Fibroblast of skin of right quadriceps (primary cell): ENCODE measurements around the gene FSD1.
"Not testable (repeated sequence)": the region's sequence is repeated elsewhere in the genome, so short reads cannot be mapped to it uniquely, and the experiment has no call there.

ENCODE experiments used
- DNase-seq: peaks from one replicate; pipeline ENCODE4 v3.0.0-alpha.2; 2013

The FSD1 gene

DNA sequence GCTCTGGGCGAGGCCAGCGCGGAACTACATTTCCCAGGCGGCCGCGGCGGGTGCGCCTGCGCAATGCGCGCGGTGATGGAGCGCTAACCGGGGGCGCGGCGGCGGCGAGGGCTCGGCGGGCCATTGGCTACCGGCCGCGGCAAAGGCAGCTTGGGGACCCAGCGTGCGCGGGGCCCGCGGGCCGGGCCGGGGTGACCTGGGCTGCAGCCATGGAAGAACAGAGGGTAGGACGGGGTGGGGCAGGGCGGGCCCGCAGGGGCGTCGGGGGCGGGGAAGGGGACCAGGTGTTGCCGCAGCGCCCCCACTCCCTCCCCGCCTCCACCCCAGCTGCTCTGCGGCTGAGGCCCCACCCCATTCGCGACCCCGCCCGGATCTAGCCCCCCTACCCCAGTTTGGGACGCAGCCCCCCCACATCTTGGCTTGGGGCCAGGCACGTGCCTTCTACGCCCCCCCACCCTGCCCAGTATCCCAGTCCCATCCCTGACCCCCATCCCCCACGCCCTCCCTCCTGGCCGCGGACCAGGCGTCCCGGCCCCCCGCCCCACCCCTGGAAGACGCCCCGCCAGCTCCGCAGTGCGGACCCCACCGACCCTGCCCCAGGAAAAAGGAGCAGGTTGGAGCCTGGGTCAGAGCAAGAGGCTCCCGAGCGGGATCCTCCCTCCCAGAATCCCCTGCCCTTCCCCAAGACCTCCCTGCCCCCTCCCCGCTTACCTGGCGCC lies at the start of gene FSD1:
Gene FSD1, plus strand, starts transcription at position 61 of the 719 bp plus-strand sequence. Its CDS starts 149 bp downstream, at position 210.
- DNase-seq: peak; percentile 59

DNA sequence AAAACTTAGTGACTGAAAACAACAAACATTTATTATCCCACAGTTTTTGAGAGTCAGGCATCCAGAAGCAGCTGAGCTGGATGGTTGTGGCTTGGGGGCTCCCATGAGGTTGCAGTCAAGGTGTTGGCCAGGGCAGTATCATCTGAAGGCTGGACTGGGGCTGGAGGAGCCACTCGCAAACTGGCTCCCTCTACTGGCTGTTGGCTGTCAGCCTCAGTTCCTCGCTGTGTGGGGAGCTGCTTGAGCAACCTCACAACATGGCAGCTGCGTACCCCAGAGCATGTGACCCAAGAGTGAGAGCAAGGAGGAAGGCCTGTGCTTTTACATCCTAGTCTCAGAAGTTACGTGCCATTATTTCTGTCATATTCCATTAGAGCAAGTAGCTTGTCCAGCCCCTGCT lies 47.8 kb upstream of the FSD1 start:
- no peak for DNase-seq

DNA sequence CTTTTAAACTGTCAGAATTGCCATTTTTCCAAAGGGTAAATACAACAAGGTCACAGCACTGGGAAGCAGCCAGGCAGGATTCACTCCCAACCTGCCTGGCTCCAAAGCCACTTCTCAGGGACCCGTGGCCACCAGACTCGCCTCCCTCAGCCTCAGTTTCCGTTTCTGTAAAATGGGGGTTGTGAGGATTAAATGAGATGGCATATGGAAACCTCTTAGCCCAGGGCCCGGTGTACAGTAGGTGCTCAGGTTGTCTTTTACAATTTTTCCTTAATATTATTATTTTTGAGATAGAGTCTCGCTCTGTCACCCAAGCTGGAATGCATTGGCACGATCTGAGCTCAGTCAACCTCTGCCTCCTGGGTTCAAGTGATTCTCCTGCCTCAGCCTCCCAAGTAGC lies 47.4 kb upstream of the FSD1 start:
- DNase-seq: no peak

GRCh38 chr19:4258181-4258580 lies 46.2 kb upstream of the FSD1 start:
- DNase-seq: no peak

GRCh38 chr19:4260613-4261191 lies 43.7 kb upstream of the FSD1 start:
- DNase-seq: no peak

DNA sequence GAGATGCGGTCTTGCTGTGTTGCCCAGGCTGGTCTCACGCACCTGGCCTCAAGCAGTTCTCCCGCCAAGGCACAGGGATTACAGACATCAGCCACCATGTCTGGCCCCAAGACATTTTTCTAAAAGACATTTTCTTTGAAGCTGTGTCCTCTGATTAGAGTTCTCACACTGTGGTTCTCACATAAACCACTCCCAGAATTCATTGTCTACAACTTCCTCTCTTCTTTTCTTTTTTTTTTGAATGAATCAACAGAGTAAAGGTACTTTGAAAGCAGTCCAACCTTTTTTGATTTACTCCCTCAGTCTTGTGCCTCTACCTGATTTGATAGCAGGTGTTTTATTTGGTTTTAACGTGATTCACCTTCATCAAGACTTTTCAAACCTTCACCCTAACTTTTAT lies 39.6 kb upstream of the FSD1 start:
- no peak for DNase-seq

- DNase-seq: no peak
Measured at GRCh38 chr19:4266253-4267000, 38.0 kb upstream of the FSD1 start.

DNA sequence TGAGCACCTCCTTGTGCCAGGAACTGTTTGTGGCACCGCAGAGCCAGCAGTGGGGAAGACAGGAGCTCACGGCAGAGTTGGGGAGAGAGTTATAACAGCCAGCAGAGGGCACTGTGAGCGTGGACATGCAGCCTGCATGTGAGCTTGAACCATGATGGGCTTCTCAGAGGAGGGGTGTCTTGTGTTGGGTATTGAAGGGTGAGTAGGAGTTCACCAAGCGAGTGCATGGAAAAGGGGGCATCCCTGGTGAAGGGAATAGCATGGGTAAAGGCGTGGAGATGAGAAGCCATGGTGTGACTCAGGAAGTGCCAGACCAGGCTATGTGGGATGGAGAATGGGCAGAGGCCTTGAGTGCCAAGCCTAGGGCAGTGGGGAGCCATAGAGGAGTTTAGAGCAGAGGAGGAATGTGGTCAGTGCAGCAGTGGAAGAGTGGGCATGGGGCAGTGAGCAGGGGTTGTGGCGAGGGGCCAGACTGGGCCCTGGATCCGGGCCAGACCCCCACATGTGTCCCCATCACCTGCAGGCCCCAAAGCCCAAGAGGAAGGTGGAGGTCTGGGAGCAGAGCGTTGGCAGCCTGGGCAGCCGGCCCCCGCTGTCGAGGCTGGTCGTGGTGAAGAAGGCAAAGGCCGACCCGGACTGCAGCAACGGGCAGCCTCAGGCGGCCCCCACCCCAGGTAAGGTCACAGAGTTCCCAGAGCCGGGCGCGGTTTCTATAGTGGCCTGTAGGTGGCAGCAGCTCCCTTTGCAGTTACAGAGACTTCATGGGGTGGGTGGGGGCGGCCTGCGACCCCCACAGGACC lies 37.1 kb upstream of the FSD1 start:
- peak; percentile 35 for DNase-seq

DNA sequence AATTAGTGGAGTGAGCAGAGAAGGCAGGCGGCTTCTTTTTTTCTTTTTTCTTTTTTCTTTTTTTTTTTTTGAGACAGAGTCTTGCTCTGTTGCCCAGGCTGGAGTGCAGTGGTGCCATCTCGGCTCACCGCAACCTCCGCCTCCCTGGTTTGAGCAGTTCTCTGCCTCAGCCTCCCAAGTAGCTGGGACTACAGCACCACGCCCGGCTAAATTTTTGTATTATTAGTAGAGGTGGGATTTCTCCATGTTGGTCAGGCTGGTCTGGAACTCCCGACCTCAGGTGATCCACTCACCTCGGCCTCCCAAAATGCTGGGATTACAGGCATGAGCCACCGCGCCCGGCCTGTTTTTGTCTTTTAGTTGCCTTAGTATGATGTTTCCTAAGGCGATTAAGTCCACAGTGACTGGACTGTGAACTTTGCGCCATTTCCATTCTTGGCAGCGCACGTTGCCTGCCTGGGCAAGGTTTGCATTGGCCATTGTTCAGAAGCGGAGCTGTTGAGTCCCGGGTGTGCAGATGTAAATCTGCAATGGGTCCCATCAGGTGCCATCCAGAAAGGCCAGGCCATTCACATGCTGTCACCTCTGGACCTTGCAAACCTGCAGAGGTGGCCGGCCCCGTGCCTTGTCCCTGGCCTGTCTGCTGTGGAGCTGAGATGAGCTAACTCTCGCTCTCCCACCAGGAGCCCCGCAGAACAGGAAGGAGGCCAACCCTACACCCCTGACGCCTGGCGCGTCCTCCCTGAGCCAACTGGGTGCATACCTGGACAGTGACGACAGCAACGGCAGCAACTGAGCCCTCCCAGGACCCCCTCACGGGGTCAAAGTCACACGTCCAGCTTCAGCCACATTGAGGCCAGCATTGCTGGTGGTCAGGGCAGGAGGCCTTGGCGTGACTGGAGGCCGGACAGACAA lies 36.2 kb upstream of the FSD1 start:
- no peak for DNase-seq

DNA sequence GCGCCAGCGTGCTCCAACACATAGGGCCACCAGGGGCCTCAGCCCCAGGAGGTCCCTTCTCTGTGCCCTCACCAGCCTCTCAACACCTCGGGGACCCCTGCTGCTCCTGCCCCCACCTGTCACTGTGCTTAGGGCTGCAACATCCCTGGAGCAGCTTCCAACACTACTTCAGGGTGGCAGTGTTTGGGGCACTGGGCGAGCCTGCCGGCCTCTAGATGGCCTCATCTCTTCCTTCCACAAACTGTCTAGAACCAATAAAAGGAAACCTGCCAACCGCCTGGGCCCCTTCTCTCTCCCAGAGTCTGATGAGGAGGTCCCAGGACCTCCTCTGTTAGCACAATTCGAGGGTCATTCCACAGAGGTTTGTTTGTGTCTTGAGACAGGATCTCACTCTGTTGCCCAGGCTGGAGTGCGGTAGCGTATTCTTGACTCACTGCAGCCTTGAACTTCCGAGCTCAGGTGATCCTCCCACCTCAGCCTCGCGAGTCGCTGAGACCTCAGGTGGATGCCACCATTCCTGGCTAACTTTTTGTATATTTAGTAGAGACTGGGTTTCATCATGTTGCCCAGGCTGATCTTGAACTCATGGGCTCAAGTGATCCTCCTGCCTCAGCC lies 35.5 kb upstream of the FSD1 start:
- no peak for DNase-seq

GRCh38 chr19:4272894-4273293 lies 31.5 kb upstream of the FSD1 start:
- DNase-seq: no peak

- not testable (repeated sequence) for DNase-seq
Measured at GRCh38 chr19:4274321-4274686, 30.1 kb upstream of the FSD1 start.

DNA sequence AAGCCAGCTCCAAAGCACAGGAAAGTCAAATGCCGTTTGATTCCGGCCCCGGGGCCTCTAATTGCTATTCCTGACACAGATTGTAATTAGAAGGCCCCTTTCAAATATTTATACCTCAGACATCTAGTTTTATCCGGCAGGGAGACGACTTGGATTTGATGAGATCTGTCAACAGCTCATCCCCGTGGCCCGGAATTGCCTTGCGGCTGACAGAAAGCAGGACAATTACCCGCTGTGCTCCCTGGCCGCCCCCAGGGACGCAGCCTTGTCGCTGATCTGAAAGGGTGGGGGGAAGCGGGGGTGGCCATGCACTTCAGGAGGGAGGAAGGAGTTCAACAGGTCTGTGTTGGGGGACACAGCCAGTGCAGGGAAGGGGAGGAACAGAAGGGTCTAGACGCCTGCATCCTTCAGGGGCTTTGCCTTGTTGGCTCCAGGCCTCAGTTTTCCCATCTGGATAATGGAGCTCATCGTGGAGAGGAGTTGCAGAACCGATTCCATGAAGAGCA lies 27.2 kb upstream of the FSD1 start:
- DNase-seq: no peak

DNA sequence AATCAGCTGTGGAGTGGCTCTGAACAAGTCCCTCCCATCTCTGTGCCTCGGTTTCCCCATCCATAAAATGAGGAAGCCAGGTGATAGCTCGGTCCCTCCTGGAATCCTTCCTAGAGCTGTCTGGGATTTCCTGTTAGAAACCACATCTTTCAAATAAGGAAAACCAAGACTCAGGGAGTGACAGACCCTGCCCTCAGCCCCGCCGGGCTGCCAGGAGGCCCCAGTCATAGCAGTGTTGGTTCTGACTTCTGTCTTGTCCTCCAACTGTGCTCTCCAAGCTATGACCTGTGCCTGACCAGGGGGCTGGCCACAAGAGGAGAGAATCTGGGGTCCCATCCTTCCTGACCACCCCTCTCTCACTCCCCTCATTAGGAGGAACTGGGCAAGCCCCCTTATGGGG lies 26.4 kb upstream of the FSD1 start:
- DNase-seq: no peak

DNA sequence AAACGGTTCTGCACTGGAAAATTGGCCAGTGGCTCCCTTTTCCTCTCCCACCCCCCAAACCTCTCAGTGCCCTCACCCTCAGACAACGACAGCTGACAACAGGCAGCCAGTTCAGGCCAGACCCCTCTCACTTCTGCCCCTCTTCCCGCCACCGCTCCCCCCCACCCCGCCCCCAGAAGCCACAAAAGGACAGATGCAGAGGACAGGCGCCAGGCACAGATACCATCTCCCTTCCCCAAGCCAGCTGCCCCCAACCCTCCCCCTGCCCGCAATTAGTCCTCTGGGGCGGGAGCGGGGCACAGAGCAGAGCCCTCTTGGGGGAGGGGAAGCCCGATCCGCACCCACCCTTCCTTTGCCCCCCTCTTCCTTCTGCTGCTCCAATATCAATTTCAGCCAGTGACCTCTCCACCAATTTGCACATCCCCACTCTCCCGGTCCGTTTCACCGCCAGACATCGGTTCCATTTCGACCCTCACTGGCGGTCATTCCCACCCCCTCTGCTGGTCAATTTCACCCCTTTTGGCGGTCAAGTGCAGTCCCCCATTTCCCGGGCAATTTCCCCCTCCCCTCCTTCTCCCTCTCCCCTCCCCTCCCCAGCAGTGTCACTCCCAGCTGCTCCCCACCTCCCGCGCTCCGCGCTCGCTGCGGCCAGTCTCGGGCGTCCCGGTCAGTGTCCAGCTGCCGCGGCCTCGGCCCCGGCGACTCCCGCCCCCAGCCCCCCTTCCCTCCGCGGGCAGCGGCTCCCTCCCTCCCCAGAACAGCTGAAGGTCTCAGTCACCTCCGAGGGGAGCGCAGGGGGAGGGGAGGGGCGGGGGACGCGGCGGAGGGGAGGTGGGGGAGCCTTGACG lies 25.8 kb upstream of the FSD1 start, which contains the start of gene SHD:
Gene SHD, plus strand, starts transcription at position 848 of the 848 bp plus-strand sequence. CDS start 798 bp downstream, outside the sequence.
- DNase-seq: no peak

DNA sequence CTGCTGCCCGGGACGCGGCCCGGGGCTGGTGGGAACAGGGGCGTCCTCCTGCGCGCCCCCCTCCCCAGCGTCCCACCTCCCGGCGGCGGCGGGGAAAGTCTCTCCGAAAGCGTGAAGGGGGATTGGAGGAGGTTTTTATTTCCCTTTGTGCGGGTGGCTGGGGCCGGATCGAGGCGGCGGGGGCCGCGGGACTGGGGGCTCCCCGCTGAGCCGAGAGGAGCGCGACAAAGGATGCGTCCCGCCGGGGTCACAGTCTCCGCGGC lies 25.2 kb upstream of the FSD1 start:
- DNase-seq: no peak

DNA sequence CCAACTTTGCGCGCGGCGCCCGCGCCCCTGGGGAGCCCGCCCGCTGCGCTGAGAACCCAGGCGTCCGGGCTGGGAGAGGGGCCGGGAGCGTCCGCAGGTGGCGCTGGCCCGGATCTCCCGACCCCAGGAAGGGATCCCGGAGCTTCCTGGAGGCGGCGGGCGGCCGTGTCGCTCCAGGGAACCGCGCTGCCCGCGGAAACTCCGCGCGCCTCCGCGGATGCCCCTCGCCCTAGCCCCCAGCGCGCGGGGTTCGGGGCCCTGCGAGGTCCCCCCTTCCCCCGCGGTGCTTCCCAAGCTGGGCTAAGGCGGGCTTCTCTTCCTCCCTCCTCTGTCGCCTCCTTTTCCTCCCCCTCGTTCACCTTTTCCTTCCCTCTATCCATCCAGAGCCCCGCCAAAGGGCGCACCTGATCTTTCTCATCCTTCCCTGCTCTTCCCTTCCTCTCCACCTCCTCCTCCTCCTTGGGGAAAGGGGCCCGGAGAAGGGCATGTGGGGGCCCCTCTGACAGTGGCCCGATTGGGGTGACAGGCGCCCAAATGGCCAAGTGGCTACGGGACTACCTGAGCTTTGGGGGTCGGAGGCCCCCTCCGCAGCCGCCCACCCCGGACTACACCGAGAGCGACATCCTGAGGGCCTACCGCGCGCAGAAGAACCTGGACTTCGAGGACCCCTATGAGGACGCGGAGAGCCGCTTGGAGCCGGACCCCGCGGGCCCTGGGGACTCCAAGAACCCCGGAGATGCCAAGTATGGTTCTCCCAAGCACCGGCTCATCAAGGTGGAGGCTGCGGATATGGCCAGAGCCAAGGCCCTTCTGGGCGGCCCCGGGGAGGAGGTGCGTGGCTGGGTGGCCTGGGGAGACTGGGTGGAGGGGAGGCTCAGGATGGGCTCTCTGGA lies 24.6 kb upstream of the FSD1 start:
- DNase-seq: no peak

DNA sequence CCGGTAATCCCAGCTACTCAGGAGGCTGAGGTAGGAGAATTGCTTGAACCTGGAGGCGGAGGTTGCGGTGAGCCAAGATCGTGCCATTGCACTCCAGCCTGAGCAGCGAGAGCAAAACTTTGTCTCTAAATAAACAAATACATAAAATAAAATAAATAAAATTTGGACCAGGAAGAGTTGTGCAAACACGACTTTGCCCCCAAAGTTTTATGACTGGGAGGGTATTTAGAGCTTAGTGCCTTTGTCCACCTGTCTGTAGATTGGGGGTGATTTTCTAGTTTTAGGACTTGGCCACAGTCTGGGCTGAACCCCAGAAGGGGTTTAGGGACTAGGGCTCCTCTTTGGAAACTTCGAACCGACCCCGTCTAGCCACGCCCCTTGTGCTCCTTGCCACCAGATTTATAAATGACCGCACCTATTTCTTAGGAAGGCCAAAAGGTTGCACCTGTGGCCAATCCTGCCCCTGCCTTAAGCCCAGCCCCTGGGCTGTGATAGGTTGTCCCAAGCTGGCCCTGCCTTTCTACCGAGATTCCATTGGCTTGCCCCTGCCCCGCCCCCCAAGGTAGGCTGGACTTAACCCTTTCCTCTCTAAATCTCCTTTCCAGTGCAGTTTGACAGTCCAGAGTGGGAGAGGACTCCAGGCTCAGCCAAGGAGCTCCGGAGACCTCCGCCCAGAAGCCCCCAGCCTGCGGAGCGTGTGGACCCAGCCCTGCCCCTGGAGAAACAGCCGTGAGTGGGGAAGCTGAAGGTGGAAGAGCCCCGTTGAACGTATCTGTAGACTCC lies 20.0 kb upstream of the FSD1 start:
- no peak for DNase-seq

DNA sequence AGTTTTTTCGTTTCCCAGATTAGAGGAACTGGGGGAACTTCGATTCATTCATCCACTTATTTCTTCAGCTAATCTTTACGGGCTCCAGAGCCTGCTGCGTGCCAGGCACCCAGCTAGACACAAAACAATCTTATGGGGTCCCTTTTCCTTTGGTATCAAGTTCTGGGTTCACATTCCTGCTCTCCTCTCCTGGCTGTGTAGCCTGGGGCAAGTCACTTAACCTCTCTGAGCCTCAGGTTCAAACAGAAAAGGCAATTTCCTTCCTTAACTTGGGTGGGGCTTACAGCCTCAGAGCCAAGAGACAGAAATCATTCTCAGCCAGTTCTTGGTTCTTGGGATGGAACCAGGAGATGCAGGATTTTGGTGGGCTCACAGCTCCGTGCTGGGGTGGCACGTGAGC lies 19.4 kb upstream of the FSD1 start:
- no peak for DNase-seq
